Uterus (tissue), 4 donors: ENCODE measurements around the gene ADRA2A. TPM values are rescaled to one million over a fixed set of nuclear protein-coding genes. Genes with fewer than 3 reads are reported as not detected.

ENCODE experiments used
- DNase-seq, 2 donors: peaks; one replicate each; pipeline ENCODE4 v3.0.0-alpha.2; 2019 to 2020
- H3K27ac ChIP-seq, 2 donors: fragments of 200-600 bp; sonication (generic); 1 replicate in 1 of 2; 2 replicates in 1 of 2; pipeline ENCODE4 v1.5.1; 2016 to 2018
- H3K27me3 ChIP-seq, 2 donors: fragments of 200-600 bp; sonication (generic); one replicate each; pipeline ENCODE4 v1.5.1; 2018 to 2019; ENCODE audit warnings: control low read depth in 1 of 2
- H3K36me3 ChIP-seq, 2 donors: fragments of 200-600 bp; sonication (generic); one replicate each; pipeline ENCODE4 v1.5.1; 2019; ENCODE audit warnings: control low read depth in 1 of 2
- H3K4me1 ChIP-seq, 2 donors: fragments of 200-600 bp; sonication (generic); one replicate each; pipeline ENCODE4 v1.5.1; 2018 to 2019; ENCODE audit warnings: control low read depth in 1 of 2
- H3K4me3 ChIP-seq, 2 donors: fragments of 200-600 bp; sonication (generic); 1 replicate in 1 of 2; 2 replicates in 1 of 2; pipeline ENCODE4 v1.5.1; 2018 to 2019; ENCODE audit warnings: mild to moderate bottlenecking in 1 of 2
- H3K9me3 ChIP-seq, 2 donors: fragments of 200-600 bp; sonication (generic); one replicate each; pipeline ENCODE4 v1.5.1; 2019; ENCODE audit warnings: control low read depth in 1 of 2
- POLR2A ChIP-seq, 2 donors: fragments of 450-650 bp; IDR thresholded peaks; one replicate each; pipeline ENCODE4 v1.6.1; 2016; ENCODE audit warnings: antibody characterized with exemption in 2 of 2, mild to moderate bottlenecking in 1 of 2, moderate library complexity in 1 of 2
- intact Hi-C: fragments of 100-400 bp; cut with DNase I; formaldehyde crosslinking; loops from one replicate; pipeline ENCODE4 v1.15.1; 2023; ENCODE audit warnings: low total_unique reads
- total RNA-seq, 4 donors: library from RNA; depleted of rRNA in 3 of 4; stranded (reverse); fragments of >200 nt in 3 of 4; gene quantifications; one replicate each; pipeline versions ENCODE4 v1.1.0 to v1.2.4, GENCODE V29; 2014 to 2023
- TF ChIP-seq, protein P1 (sequence below), 4 experiments: fragments of 200-600 bp in 2 of 4; fragments of 450-650 bp in 2 of 4; sonication (generic) in 2 of 4; IDR thresholded peaks; one replicate each; pipeline ENCODE4 v1.5.1; 2016 to 2019; ENCODE audit warnings: antibody characterized with exemption in 4 of 4, mild to moderate bottlenecking in 2 of 4, moderate library complexity in 1 of 4
- donor health status: DM: yes; HTN: yes; CAD: no.

Gene ADRA2A
- total RNA-seq, 4 donors from 2014 or later = 0.26 to 4.9 (median 2.7) TPM

DNA sequence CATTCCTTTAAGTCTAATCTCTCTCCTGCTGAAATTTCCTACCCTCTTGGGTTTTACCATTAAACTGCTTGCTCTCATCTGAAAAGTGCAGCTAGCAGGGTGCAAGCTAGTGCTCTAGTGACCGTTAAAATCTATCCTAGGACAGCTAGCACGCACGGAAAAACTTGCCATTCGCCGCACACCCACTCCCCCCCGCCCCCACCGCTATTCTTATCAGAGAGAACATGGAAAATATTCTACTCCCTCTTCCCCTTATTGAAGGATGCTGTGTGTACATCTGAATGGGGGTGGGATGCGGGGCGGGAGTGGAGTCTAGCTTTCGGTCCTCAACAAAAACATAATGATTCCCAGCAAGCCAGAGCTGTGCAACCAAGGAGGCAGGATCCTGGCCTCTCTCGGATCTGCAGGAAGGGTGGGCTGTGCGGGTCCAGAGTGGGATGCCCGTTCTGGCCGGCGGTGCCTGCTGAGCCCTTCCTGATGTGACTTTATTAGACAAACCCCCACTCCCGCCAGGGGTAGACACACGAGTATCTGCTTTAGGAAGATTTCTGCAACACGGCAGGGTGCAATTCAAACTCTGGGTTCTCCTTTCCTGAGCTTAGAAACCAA lies 1.1 kb upstream of the ADRA2A start:
- H3K4me1 ChIP-seq = peaks cover 0 to 7% of the 10 kb centered on the region in 2 donors
- no peaks in the 10 kb centered on the region for H3K27me3 ChIP-seq
- no peaks in the 10 kb centered on the region for H3K36me3 ChIP-seq
- peak overlapping the region in 1 of 2 donors; percentile 52 for H3K4me3 ChIP-seq
- no peak for DNase-seq
- no peaks in the 10 kb centered on the region for H3K9me3 ChIP-seq
- H3K27ac ChIP-seq = peak overlapping the region in 1 of 2 donors; percentile 63
- intact Hi-C loops = no loop called here
- TF ChIP-seq, protein P1, sequence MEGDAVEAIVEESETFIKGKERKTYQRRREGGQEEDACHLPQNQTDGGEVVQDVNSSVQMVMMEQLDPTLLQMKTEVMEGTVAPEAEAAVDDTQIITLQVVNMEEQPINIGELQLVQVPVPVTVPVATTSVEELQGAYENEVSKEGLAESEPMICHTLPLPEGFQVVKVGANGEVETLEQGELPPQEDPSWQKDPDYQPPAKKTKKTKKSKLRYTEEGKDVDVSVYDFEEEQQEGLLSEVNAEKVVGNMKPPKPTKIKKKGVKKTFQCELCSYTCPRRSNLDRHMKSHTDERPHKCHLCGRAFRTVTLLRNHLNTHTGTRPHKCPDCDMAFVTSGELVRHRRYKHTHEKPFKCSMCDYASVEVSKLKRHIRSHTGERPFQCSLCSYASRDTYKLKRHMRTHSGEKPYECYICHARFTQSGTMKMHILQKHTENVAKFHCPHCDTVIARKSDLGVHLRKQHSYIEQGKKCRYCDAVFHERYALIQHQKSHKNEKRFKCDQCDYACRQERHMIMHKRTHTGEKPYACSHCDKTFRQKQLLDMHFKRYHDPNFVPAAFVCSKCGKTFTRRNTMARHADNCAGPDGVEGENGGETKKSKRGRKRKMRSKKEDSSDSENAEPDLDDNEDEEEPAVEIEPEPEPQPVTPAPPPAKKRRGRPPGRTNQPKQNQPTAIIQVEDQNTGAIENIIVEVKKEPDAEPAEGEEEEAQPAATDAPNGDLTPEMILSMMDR (IDR thresholded peaks at IDR 0.05) = no peak
- TF ChIP-seq POLR2A (IDR thresholded peaks at IDR 0.05) = no peak

DNA sequence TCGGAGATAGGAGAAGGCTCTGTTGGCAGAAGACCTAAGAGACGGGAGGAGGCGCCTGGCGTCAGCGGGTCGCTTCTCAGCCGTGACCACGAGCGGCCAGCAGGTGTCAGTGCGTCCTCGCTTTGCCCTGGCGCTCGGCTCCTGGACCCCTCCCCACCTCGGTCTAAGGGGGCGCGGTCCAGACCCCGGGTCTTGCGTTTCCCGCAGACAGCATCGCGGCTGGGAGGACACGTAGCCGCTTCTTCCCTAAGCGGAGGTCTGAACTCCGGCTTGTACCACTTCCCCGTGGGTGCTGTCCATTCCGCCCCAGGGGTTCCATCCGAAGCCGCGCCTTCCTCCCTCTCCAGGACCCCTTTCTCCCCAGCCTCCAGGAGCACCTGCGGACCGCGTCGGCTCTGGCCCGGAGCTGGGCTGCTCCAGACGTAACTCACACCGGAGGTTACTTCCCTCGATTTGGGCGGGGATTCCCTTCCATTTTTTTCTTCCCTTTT lies 593 bp upstream of the ADRA2A start:
- Histone ChIP-seq H3K27me3 (no peaks in the 10 kb centered on the region), H3K4me3 (peak overlapping the region; percentile 43 to 52), H3K36me3 (no peaks in the 10 kb centered on the region), H3K9me3 (no peaks in the 10 kb centered on the region), H3K4me1 (peaks cover 0 to 7% of the 10 kb centered on the region in 2 donors), H3K27ac (peak overlapping the region in 1 of 2 donors; percentile 63)
- TF ChIP-seq, protein P1 (IDR thresholded peaks at IDR 0.05) = peak; percentile 68 to 79 (median 76)
- no peak for TF ChIP-seq POLR2A (IDR thresholded peaks at IDR 0.05)
- intact Hi-C loops = no loop called here
- peak; percentile 39 to 64 for DNase-seq

DNA sequence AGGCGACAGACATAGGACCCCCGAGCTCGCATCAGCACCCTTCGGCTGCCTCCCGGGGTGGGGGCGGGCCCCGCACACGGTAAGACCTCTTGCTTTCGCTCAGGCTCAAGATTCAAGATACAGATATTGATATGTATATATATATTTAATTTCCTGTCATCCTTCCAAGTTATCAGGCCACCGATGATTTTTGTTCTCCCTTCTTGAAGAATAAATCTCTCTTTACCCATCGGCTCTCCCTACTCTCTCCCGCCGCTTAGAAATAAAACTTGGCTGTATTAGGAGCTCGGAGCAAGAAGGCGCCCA lies 603 bp downstream of the ADRA2A start:
- Histone ChIP-seq H3K27me3 (no peaks in the 10 kb centered on the region), H3K36me3 (no peaks in the 10 kb centered on the region), H3K4me3 (peak overlapping the region; percentile 43 to 52), H3K4me1 (peaks cover 0 to 7% of the 10 kb centered on the region in 2 donors), H3K9me3 (no peaks in the 10 kb centered on the region), H3K27ac (peak overlapping the region; percentile 34 to 63)
- TF ChIP-seq, protein P1 (IDR thresholded peaks at IDR 0.05) = no peak
- TF ChIP-seq POLR2A (IDR thresholded peaks at IDR 0.05) = no peak
- no peak for DNase-seq
- intact Hi-C loops = no loop called here

DNA sequence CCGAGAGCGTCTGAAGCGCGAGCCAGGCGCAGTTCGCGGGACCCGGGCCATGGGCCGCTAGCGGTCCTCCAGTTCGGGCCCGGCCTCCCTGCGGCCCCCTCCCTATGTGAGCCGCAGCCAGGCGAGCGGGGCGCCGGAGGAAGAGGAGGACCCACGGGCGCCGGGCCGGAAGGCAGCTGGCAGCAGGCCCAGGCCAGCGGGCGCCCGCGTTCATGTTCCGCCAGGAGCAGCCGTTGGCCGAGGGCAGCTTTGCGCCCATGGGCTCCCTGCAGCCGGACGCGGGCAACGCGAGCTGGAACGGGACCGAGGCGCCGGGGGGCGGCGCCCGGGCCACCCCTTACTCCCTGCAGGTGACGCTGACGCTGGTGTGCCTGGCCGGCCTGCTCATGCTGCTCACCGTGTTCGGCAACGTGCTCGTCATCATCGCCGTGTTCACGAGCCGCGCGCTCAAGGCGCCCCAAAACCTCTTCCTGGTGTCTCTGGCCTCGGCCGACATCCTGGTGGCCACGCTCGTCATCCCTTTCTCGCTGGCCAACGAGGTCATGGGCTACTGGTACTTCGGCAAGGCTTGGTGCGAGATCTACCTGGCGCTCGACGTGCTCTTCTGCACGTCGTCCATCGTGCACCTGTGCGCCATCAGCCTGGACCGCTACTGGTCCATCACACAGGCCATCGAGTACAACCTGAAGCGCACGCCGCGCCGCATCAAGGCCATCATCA lies 1.1 kb downstream of the ADRA2A start:
- H3K36me3 ChIP-seq = no peaks in the 10 kb centered on the region
- H3K4me3 ChIP-seq = peak overlapping the region; percentile 43 to 52
- H3K27ac ChIP-seq = peak overlapping the region; percentile 34 to 63
- no peak for TF ChIP-seq POLR2A (IDR thresholded peaks at IDR 0.05)
- TF ChIP-seq, protein P1 (IDR thresholded peaks at IDR 0.05) = no peak
- H3K4me1 ChIP-seq = peaks cover 0 to 7% of the 10 kb centered on the region in 2 donors
- no peak for DNase-seq
- H3K27me3 ChIP-seq = no peaks in the 10 kb centered on the region
- intact Hi-C loops = no loop called here
- no peaks in the 10 kb centered on the region for H3K9me3 ChIP-seq

DNA sequence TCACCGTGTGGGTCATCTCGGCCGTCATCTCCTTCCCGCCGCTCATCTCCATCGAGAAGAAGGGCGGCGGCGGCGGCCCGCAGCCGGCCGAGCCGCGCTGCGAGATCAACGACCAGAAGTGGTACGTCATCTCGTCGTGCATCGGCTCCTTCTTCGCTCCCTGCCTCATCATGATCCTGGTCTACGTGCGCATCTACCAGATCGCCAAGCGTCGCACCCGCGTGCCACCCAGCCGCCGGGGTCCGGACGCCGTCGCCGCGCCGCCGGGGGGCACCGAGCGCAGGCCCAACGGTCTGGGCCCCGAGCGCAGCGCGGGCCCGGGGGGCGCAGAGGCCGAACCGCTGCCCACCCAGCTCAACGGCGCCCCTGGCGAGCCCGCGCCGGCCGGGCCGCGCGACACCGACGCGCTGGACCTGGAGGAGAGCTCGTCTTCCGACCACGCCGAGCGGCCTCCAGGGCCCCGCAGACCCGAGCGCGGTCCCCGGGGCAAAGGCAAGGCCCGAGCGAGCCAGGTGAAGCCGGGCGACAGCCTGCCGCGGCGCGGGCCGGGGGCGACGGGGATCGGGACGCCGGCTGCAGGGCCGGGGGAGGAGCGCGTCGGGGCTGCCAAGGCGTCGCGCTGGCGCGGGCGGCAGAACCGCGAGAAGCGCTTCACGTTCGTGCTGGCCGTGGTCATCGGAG lies 1.8 kb downstream of the ADRA2A start:
- H3K4me1 ChIP-seq = peaks cover 0 to 7% of the 10 kb centered on the region in 2 donors
- no peaks in the 10 kb centered on the region for H3K9me3 ChIP-seq
- DNase-seq = no peak
- peak overlapping the region in 1 of 2 donors; percentile 52 for H3K4me3 ChIP-seq
- no peaks in the 10 kb centered on the region for H3K27me3 ChIP-seq
- H3K27ac ChIP-seq = no peak overlapping the region
- no peak for TF ChIP-seq POLR2A (IDR thresholded peaks at IDR 0.05)
- TF ChIP-seq, protein P1 (IDR thresholded peaks at IDR 0.05) = no peak
- intact Hi-C loops = no loop called here
- no peaks in the 10 kb centered on the region for H3K36me3 ChIP-seq
